HG03103 (cell line): ENCODE measurements around the gene SLC29A3.
"Not testable (repeated sequence)": the region's sequence is repeated elsewhere in the genome, so short reads cannot be mapped to it uniquely, and the experiment has no call there.

Experiments used
- ATAC-seq: cut with Tn5 transposase; IDR thresholded peaks from one replicate; pipeline ENCODE4 v1.9.1; 2021; ENCODE audit warnings: low read depth; ENCODE audit not compliant: unreplicated experiment

The SLC29A3 gene

DNA sequence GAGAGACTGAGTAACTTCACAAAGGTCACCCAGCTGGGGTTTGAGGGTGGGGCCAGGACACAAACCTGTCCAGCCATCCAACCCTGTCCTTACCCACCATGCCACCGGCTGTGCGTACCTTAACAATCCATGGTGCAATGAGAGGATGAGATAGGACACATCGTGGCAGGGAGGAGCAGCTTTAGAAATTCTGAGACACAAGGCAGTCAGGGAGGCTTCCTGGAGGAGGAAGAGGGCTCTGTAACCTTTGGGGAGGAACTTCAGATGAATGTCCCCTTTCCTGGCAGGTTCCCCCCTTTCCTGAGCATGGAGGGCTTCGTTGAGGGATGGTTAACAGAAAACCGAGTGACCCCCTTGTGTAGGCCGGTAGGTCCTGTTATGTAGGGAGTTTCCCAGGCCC lies 35.6 kb upstream of the SLC29A3 start:
- ATAC-seq: no peak

DNA sequence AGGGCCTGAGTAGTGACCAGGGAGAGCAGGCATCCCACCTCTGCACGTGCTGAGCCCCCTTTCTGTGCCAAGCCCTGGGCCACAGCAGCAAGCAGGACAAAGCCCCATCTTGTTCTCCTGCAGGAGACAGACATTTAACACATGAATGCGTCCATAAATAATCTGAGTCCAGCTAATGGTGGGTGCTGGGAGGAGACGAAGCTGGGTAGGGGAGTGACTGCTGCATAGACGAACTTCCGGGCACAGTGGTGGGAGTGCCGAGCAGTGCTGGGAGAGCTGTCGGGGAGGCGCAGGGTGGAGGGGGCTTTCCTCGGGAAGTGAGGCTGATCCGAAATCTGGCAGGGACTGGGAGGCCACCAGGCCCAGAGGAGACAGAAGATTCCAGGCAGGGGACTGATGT lies 35.2 kb upstream of the SLC29A3 start:
- no peak for ATAC-seq

- ATAC-seq: no peak
Observed at GRCh38 chr10:71284544-71285179, 34.4 kb upstream of the SLC29A3 start.

- ATAC-seq: no peak
Observed at GRCh38 chr10:71285180-71285545, 33.9 kb upstream of the SLC29A3 start.

DNA sequence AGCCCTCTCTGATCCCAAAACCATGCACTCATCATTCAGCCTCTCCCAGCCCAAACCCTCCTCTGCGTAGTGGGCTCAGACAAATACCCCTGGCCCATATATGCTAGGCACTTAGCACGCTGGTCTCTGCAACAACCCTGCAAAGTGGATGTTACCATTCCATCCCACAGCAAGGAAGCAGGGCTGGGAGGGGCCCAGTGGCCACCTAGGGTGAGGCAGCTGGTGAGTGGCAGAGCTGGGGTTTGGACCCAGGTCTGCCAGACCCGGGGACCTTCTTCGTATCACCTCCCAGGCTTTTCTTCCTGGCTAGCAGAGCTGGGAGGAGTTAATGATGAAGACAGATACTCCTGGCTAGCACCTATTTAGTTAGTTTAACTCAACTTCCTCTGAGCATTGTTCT lies 33.1 kb upstream of the SLC29A3 start:
- ATAC-seq: no peak

GRCh38 chr10:71286521-71287294 lies 32.4 kb upstream of the SLC29A3 start:
- ATAC-seq: no peak

- no peak for ATAC-seq
Observed at GRCh38 chr10:71287456-71287855, 31.6 kb upstream of the SLC29A3 start.

- ATAC-seq: no peak
Observed at GRCh38 chr10:71288461-71288860, 30.6 kb upstream of the SLC29A3 start.

DNA sequence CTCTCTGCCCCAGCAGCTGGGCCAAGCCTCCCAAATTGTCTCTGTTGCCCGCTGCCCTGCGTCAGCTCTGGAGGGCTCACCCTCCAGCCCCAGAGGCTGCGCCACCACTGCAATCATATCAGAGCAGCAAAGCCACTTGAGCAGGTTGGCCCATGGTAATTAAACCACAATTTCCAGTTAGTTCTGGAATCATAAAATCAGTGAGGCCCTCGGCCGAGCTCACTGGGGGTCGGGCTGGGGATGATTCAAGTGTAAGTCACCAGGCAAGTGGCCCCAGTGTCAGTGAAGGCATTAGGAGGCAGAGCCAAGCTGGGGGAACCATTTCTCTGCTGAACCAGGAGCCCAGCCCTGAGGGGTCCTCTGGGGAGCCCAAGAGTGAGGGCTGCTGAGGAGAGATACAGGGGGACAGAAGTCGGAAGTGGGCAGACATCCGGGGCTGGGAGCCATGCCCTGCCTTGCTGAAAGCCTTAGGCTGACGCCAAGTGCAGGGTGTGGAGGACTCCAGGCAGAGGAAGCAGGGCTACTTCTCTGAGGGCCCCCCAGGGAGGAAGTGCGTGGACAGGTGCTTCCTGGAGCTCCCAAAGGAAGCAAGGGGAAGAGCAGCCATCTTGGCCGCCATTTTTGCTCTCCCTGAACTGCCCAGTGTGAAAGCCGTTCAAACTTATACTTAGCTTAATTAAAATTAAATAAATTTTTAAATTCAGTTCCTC lies 29.5 kb upstream of the SLC29A3 start:
- no peak for ATAC-seq

DNA sequence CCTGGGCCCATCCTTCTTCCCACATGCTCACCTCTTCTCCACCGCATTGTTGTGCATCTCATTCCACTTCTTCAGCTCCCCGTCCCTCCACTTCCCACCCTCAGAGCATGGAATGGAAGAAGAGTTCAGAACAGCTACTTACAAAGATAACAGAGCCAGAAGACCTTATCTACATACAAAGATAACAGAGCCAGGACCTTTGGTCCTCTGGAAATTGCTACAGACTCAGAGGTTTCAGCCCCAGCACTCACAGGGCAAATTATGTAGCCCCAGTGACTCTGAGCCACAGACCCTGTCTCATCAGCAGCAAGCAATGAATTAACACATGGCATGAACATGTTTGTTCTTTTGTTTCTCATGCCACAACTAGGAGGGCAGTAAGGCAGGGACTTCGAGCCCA lies 28.7 kb upstream of the SLC29A3 start:
- no peak for ATAC-seq

- ATAC-seq: no peak
Observed at GRCh38 chr10:71290806-71291527, 28.1 kb upstream of the SLC29A3 start.

DNA sequence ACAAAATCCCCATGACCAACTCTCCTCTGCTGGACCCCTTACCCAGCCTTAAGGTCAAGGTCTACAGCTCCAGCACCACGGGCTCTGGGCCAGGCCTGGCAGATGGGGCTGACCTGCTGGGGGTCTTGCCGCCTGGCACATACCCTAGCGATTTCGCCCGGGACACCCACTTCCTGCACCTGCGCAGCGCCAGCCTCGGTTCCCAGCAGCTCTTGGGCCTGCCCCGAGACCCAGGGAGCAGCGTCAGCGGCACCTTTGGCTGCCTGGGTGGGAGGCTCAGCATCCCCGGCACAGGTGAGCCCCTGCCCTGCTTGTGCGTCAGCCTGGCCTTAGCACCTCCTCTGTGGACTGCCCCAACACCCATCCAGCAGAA lies 27.5 kb upstream of the SLC29A3 start:
- no peak for ATAC-seq

DNA sequence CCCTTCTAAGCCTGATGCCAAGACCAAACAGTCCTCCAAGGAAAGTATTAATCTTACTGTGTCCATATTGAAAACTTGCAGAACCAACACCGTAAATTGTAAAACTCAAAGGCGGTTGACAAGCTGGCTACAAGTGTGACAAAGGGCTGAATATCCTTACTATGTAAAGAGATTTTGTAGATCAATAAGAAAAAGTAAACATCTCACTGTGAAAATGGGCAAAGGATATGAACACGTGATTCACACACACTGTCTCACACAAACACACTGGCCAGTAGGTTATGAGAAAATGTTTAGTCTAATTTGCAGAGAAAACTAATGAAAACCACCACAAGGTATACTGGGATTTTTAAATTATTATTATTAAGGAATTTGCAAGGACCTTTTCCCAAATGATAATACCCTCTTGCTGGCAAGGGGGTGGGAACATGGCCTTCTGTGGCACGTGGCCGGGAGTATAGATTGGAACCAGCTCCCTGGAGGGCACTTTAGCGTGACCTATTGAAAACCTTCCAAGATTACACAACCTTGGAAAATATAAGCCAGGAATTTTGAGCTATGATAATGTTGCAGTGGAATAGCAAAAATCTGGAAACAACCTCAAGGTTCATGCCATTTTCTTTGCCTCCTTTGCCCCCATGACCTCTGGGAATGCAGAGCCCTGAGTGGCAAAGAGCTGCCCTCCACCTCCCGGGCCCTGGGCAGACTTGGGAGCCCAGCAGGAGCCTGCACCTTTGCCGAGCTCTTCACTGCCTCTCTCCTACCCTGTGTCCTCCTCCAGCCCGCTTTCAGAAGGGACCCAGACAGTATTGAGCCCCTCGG lies 26.2 kb upstream of the SLC29A3 start:
- ATAC-seq: no peak

- ATAC-seq: no peak
Observed at GRCh38 chr10:71293446-71294084, 25.5 kb upstream of the SLC29A3 start.

- ATAC-seq: no peak
Observed at GRCh38 chr10:71294091-71294561, 24.9 kb upstream of the SLC29A3 start.

GRCh38 chr10:71294856-71295255 lies 24.2 kb upstream of the SLC29A3 start:
- no peak for ATAC-seq

- ATAC-seq: no peak
Observed at GRCh38 chr10:71295641-71296040, 23.4 kb upstream of the SLC29A3 start.

DNA sequence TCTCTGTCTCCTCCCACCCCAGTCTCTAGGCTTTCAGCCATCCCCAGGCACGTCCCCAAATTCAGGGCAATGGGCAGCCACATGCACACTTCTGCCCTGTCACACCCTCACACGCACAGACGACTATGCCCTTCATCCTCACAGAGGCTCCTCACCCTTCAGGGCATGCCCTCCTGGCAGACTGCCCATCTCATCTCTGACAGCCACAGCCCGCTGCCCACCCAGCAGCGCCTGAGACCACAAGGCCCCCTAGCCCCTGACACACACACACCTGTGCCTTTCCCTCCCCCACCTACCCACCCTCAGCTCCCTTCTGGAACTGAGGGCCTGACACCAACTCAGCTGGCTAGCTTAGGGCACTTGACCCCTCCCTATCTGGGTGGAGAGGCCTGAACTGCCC lies 23.0 kb upstream of the SLC29A3 start:
- ATAC-seq: no peak

- not testable (repeated sequence) for ATAC-seq
Observed at GRCh38 chr10:71296811-71297210, 22.2 kb upstream of the SLC29A3 start.

DNA sequence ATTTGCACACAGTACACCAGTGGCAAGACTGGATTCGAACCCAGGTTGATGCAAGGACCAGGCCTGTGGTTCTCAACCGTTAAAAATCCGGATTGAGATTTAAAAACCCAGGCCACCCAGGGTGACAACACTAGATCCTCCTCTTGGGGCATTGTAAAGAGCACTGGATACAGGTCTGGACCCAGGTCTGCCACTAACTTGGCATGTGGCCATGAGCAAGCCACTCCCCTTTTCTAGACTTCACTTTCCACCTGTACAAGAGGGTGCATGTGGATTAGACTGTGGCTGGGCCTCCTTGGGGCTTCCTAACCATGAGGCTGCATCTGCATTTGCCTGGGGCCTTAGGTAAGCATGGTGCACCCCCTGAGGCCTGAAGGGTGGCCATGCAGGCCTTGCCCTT lies 21.7 kb upstream of the SLC29A3 start:
- ATAC-seq: no peak
